Endometrium (tissue), 2 donors: ENCODE results near the gene CADPS2.
"Not testable (repeated sequence)": the region's sequence is repeated elsewhere in the genome, so short reads cannot be mapped to it uniquely, and the experiment has no call there.

ENCODE experiments used
- FAIRE-seq: peaks from 2 replicates; lab custom pipeline; 2012; peaks lifted over from hg19 to GRCh38; lab: Jason Lieb, UNC
- donor health status: control.
- donor health status: control.

The CADPS2 gene

DNA sequence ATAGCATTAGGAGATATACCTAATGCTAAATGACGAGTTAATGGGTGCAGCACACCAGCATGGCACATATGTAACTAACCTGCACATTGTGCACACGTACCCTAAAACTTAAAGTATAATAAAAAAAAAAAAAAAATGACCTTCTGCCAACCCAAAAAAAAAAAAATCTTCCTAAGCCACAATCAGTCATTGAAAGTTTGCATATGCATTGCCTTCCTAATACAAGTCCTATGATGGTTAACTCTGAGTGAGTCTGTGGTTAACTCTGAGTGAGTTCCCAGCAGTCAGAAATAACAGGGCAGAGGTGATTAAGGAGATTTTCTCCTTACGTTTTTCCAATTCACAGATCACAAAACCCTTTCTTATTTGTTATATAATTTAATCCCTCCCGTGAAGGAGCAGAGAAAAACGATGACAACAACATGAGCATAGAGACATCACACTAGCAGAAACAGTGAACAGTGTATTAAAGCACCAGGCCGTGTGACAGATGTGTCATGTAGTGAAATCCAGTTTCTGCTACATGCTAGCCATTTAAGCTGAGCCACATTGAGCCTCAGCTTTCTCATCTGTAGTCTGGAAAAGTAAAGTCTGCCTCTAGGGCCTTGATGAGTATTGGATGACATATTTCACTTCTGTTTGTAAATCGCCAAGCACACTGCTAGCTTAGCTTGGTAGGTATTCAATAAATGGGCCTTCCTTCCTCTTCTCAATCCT lies 176.2 kb downstream of the CADPS2 start:
- FAIRE-seq = no peak

DNA sequence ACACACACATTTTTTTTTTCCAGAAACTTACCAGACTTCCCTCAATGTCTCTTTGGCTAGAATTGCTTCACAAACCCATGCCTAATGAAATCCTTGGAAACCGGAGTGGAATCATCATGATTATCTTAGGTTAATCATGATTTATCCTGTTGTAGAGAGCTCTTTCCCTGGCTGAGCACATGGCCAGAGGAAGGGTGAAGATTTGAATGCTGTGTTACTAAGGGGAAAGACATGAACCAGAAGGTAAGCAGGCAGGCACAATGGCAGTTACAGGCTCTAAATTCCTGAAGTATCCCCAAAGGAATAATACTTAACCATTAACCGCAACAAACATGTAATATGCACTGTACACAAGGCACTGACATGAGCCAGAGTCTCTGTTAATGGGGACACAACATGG lies 179.4 kb downstream of the CADPS2 start:
- no peak for FAIRE-seq

DNA sequence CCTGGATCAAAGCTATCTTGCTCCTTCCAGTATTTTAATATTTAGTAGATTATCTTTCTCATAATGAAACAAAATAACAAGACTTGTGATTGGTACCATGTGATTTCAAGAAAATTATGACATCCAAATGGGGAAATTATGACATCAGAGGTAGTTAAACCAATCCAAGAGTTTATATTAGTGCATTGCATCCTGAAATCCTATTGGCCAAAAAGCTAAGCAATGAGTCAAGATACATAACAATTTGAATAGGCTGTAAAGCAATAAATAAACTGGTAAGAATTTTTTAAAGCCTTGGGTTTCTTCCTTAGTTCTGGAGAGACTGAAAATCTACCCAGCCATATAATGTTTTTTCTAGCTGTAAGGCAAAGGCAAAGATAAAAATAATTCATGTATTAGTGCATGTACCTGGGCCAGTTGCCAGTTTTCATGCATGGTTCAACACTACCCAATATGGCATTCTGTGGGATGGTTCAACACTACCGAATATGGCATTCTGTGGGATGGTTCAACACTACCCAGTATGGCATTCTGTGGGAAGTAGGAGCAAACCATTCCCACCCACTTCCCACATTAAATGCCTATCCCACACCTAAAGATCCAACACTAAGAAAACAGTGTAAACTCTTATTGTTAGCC lies 183.3 kb downstream of the CADPS2 start, which contains the start of gene RNF148:
Gene RNF148 (minus strand): TSS at position 51 of the 639 bp plus-strand sequence. CDS start 172 bp downstream, outside the sequence.
- FAIRE-seq = no peak

GRCh38 chr7:122699017-122699416 lies 187.2 kb downstream of the CADPS2 start, which contains the start of gene RNF133:
TSS of gene RNF133 (minus strand) at chr7:122699117. CDS start at chr7:122698918, 199 bp downstream.
- FAIRE-seq = no peak

- no peak for FAIRE-seq
These were observed 190.4 kb downstream of the CADPS2 start for GRCh38 chr7:122695816-122696215.

DNA sequence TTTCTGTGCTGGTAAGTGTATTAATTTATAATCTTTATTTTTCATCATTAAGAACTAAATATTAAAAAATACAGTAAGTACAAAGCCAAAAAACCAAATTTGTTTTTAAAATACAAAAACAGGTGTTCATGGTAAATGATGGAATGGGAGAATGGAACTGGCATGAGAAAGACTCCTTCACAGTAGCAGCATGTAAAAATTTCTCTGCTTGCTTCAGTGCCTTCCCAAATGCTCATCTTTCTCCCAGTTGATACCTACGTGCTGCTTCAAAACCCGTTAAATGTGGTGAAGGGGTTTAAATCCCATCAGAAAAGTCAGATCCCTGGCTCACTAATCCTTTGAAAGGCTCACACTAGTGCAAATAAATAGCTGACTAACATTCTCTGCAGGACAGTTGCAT lies 191.6 kb downstream of the CADPS2 start:
- no peak for FAIRE-seq

GRCh38 chr7:122692769-122693309 lies 193.4 kb downstream of the CADPS2 start:
- no peak for FAIRE-seq

DNA sequence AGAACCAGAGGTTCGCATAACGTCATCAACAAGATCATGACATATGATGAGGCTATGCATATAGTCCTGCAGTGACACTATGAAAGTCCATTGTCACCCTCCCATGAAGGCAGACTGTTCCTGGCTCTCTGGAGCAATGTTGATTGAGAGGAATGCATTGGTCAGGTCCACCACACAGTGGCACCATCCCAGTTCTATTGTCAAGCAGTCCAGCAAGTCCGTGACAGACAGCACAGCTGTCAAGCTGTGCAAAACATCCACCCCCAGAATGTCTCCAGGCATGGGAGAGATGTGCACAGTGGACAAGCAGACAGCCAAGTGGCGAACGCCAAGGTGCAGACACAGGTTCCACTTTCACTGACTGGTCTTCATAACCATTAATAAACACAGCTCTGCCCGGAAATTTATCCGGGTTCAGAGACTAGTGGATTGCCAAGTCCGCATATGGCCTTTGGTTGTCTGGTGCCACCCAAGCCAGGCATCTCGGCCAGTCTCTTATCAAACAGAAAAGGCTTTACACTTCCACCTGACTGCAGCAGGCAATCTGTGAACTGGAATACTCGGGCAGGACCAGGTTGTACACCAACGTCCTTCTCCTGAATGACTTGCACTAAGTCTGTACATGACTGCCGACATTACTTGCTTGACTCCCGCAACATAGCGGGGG lies 194.6 kb downstream of the CADPS2 start:
- no peak for FAIRE-seq

- no peak for FAIRE-seq
These were observed 196.7 kb downstream of the CADPS2 start for GRCh38 chr7:122689346-122690109.

GRCh38 chr7:122688400-122688998 lies 197.8 kb downstream of the CADPS2 start:
- FAIRE-seq = no peak

- no peak for FAIRE-seq
These were observed 199.8 kb downstream of the CADPS2 start for GRCh38 chr7:122686360-122686878.

GRCh38 chr7:122684504-122684903 lies 201.8 kb downstream of the CADPS2 start:
- FAIRE-seq = no peak

- no peak for FAIRE-seq
These were observed 203.3 kb downstream of the CADPS2 start for GRCh38 chr7:122682815-122683550.

GRCh38 chr7:122681186-122681585 lies 205.1 kb downstream of the CADPS2 start:
- not testable (repeated sequence) for FAIRE-seq

GRCh38 chr7:122679813-122680212 lies 206.4 kb downstream of the CADPS2 start:
- no peak for FAIRE-seq

- FAIRE-seq = not testable (repeated sequence)
These were observed 207.0 kb downstream of the CADPS2 start for GRCh38 chr7:122679269-122679709.

GRCh38 chr7:122677149-122677548 lies 209.1 kb downstream of the CADPS2 start:
- no peak for FAIRE-seq

- FAIRE-seq = no peak
These were observed 209.8 kb downstream of the CADPS2 start for GRCh38 chr7:122676466-122676865.

DNA sequence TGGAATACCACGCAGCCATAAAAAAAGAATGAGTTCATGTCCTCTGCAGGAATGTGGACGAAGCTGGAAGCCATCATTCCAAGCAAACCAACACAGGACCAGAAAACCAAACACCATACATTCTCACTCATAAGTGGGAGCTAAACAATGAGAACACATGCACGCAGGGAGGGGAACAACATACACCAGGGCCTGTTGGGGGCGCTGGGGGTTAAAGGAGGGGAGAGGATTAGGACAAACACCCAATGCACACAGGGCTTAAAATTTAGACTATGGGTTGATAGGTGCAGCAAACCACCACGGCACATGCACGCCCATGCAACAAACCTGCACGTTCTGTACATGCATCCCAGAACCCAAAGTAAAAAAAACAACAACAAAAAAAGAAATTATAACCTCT lies 210.6 kb downstream of the CADPS2 start:
- FAIRE-seq = no peak

DNA sequence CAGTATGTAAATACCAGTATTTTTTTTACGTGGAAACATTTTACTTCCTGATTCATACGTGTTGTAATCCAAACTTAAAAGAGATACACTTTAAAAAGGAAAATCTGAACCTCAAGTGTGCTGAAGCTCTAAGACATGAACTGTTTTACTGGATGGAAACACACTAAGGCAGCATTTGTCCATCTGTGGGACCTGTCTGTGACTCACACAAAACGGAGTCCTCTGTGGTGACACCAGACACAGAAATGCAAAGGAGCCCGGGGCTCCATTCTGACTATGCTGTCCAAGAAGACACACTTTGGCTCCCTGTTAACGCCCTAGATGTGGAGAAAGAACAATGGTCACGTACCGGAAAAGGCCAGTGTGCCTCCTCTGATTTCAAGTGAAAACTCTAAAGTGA lies 211.2 kb downstream of the CADPS2 start:
- FAIRE-seq = no peak

- FAIRE-seq = no peak
These were observed 211.8 kb downstream of the CADPS2 start for GRCh38 chr7:122674502-122674901.
